ENCODE results near the gene AP4M1.
"Not testable (repeated sequence)": the region's sequence is repeated elsewhere in the genome, so short reads cannot be mapped to it uniquely, and the experiment has no call there.

AP4M1 gene

GRCh38 chr7:100111156-100111555 lies 9.7 kb downstream of the AP4M1 start:
- DNase-seq = no peak

- DNase-seq = no peak
Measured at GRCh38 chr7:100111914-100112313, 10.5 kb downstream of the AP4M1 start.

GRCh38 chr7:100115026-100115425 lies 13.6 kb downstream of the AP4M1 start:
- DNase-seq = no peak

GRCh38 chr7:100118388-100119071 lies 17.1 kb downstream of the AP4M1 start:
- no peak for DNase-seq

GRCh38 chr7:100119072-100119969 lies 17.9 kb downstream of the AP4M1 start, which contains the start of the genes CNPY4 and TAF6:
Gene CNPY4 (plus strand): TSS chr7:100119634. CDS start chr7:100119745, 111 bp downstream.
Gene TAF6 (minus strand): TSS chr7:100119358. CDS start chr7:100114209, 5,149 bp downstream.
- DNase-seq = peak; percentile 95

GRCh38 chr7:100119970-100120732 lies 18.7 kb downstream of the AP4M1 start:
- DNase-seq = peak; percentile 76

GRCh38 chr7:100120733-100121036 lies 19.2 kb downstream of the AP4M1 start:
- no peak for DNase-seq

GRCh38 chr7:100122067-100122466 lies 20.6 kb downstream of the AP4M1 start:
- DNase-seq = no peak

- DNase-seq = no peak
Measured at GRCh38 chr7:100122568-100122967, 21.1 kb downstream of the AP4M1 start.

- no peak for DNase-seq
Measured at GRCh38 chr7:100124301-100125230, 23.1 kb downstream of the AP4M1 start.

GRCh38 chr7:100126239-100126930 lies 24.9 kb downstream of the AP4M1 start:
- DNase-seq = no peak

- peak; percentile 91 for DNase-seq
Measured at GRCh38 chr7:100126931-100127865, 25.8 kb downstream of the AP4M1 start, which contains the start of gene MBLAC1. Gene MBLAC1 (plus strand): TSS chr7:100126967. CDS start chr7:100127396, 429 bp downstream.

- peak; percentile 20 for DNase-seq
Measured at GRCh38 chr7:100127866-100128636, 26.6 kb downstream of the AP4M1 start.

GRCh38 chr7:100128637-100128963 lies 27.2 kb downstream of the AP4M1 start:
- DNase-seq = no peak

GRCh38 chr7:100130220-100130607 lies 28.8 kb downstream of the AP4M1 start:
- not testable (repeated sequence) for DNase-seq

GRCh38 chr7:100130608-100131453 lies 29.4 kb downstream of the AP4M1 start:
- peak; percentile 86 for DNase-seq

- DNase-seq = no peak
Measured at GRCh38 chr7:100132126-100132525, 30.7 kb downstream of the AP4M1 start.

- DNase-seq = peak; percentile 65
Measured at GRCh38 chr7:100132697-100133151, 31.3 kb downstream of the AP4M1 start.

All from activated naive CD4-positive, alpha-beta T cell treated with Interleukin-2 at 50 U/mL for 16 hours (primary cell).